HepG2 (cell line): ENCODE data around the gene MED25. TPM values are rescaled to one million over a fixed set of nuclear protein-coding genes. Genes with fewer than 3 reads are reported as not detected.

Experiments used
- BCL6 ChIP-seq: IDR thresholded peaks from 2 replicates; pipeline ENCODE4 v1.6.1; 2016; ENCODE audit warnings: missing genetic modification reagents, missing compliant biosample characterization
- EP300 ChIP-seq, 3 experiments: sonication (generic) in 1 of 3; formaldehyde crosslinking in 1 of 3; IDR thresholded peaks; 2 replicates each; pipeline versions ENCODE4 v1.5.1 to v1.6.1; 2011 to 2020; ENCODE audit warnings: low read depth in 2 of 3, low read length in 2 of 3, borderline replicate concordance in 1 of 3, improper control_type of control experiment in 1 of 3, mild to moderate bottlenecking in 1 of 3, missing genetic modification reagents in 1 of 3, moderate library complexity in 1 of 3
- ERF ChIP-seq: IDR thresholded peaks from 2 replicates; pipeline ENCODE4 v1.6.1; 2018; ENCODE audit warnings: missing biosample characterization, missing genetic modification reagents
- FOXO1 ChIP-seq: sonication (generic); formaldehyde crosslinking; IDR thresholded peaks from 2 replicates; pipeline ENCODE4 v1.4.0; 2020; ENCODE audit warnings: missing genetic modification reagents
- HNRNPUL1 ChIP-seq: fragments of 200-400 bp; formaldehyde crosslinking; IDR thresholded peaks from 2 replicates; pipeline ENCODE4 v1.6.1; 2017; ENCODE audit warnings: low read depth, mild to moderate bottlenecking, low read length, moderate library complexity
- TBX3 ChIP-seq: fragments of 450-650 bp; IDR thresholded peaks from 2 replicates; pipeline ENCODE4 v1.6.1; 2017; ENCODE audit warnings: antibody characterized with exemption, mild to moderate bottlenecking, inconsistent platforms, borderline replicate concordance
- ZBTB7B ChIP-seq: sonication (generic); formaldehyde crosslinking; IDR thresholded peaks from 2 replicates; pipeline ENCODE4 v1.4.0; 2020; ENCODE audit warnings: missing genetic modification reagents
- ZFP36L1 ChIP-seq: sonication (generic); formaldehyde crosslinking; IDR thresholded peaks from 2 replicates; pipeline ENCODE4 v1.8.0; 2022; ENCODE audit warnings: mild to moderate bottlenecking, missing genetic modification reagents, moderate library complexity
- ZFY ChIP-seq: sonication (generic); formaldehyde crosslinking; IDR thresholded peaks from 2 replicates; pipeline ENCODE4 v1.4.0; 2020; ENCODE audit warnings: missing genetic modification reagents
- ZNF546 ChIP-seq: sonication (generic); formaldehyde crosslinking; conservative IDR thresholded peaks from 2 replicates; pipeline ENCODE4 v1.8.1; 2023; ENCODE audit warnings: mild to moderate bottlenecking, missing genetic modification reagents
- ZNF558 ChIP-seq: sonication (generic); formaldehyde crosslinking; IDR thresholded peaks from 2 replicates; pipeline ENCODE4 v1.9.0; 2022; ENCODE audit warnings: mild to moderate bottlenecking, missing genetic modification reagents, borderline replicate concordance
- ZNF660 ChIP-seq: sonication (generic); formaldehyde crosslinking; IDR thresholded peaks from 2 replicates; pipeline ENCODE4 v1.5.1; 2020; ENCODE audit warnings: mild to moderate bottlenecking, low read depth, missing genetic modification reagents, borderline replicate concordance
- ZNF687 ChIP-seq: sonication (generic); formaldehyde crosslinking; IDR thresholded peaks from 2 replicates; pipeline ENCODE4 v1.5.1; 2020; ENCODE audit warnings: mild to moderate bottlenecking, missing genetic modification reagents, moderate library complexity
- polyA plus RNA-seq, 8 experiments: library from polyadenylated mRNA; depleted of rRNA in 3 of 8; stranded (reverse) in 7 of 8; unstranded in 1 of 8; fragments of >200 nt; fragmentation: Illumina TruSeq in 4 of 8; extraction: Trizol in 4 of 8; gene quantifications; 2 replicates each; pipeline versions ENCODE4 v1.2.1 to v1.2.3, GENCODE V29; 2011 to 2016; ENCODE audit warnings: low read depth in 4 of 8, missing spikeins in 1 of 8, mixed read lengths in 1 of 8; ENCODE audit not compliant: insufficient read depth in 1 of 8
- total RNA-seq, 5 experiments: library from RNA; depleted of rRNA; stranded (reverse); fragments of >200 nt; fragmentation: Illumina TruSeq; extraction: Trizol; gene quantifications; 2 replicates each; pipeline ENCODE4 v1.2.3, GENCODE V29; 2016; ENCODE audit warnings: low read depth in 1 of 5
- TF ChIP-seq, protein P1 (sequence below): sonication (generic); formaldehyde crosslinking; IDR thresholded peaks from 2 replicates; pipeline ENCODE4 v1.4.0; 2020; ENCODE audit warnings: missing genetic modification reagents
- TF ChIP-seq, protein P2 (sequence below): IDR thresholded peaks from 2 replicates; pipeline ENCODE4 v1.6.1; 2016; ENCODE audit warnings: low read depth, control low read depth
- TF ChIP-seq, protein P3 (sequence below): sonication (generic); formaldehyde crosslinking; IDR thresholded peaks from 2 replicates; pipeline ENCODE4 v1.4.0; 2020; ENCODE audit warnings: missing genetic modification reagents, borderline replicate concordance

Gene MED25
- total and polyA plus RNA-seq, 2 of the 13 experiments (the other 11 are each of a cell fraction or from before 2014, with no cell fraction given), result 11.1 to 15.1 TPM

- TF ChIP-seq, protein P1, sequence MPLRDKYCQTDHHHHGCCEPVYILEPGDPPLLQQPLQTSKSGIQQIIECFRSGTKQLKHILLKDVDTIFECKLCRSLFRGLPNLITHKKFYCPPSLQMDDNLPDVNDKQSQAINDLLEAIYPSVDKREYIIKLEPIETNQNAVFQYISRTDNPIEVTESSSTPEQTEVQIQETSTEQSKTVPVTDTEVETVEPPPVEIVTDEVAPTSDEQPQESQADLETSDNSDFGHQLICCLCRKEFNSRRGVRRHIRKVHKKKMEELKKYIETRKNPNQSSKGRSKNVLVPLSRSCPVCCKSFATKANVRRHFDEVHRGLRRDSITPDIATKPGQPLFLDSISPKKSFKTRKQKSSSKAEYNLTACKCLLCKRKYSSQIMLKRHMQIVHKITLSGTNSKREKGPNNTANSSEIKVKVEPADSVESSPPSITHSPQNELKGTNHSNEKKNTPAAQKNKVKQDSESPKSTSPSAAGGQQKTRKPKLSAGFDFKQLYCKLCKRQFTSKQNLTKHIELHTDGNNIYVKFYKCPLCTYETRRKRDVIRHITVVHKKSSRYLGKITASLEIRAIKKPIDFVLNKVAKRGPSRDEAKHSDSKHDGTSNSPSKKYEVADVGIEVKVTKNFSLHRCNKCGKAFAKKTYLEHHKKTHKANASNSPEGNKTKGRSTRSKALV, result peak; percentile 72; the same call in 1 of the 2 replicates
- TF ChIP-seq ZNF558 (CRISPR knock-in tag) (no peak), ZNF546 (CRISPR knock-in tag) (no peak; the same call in 1 of the 2 replicates), ERF (peak; percentile 86), TBX3 (no peak), ZNF660 (CRISPR knock-in tag) (0 out of 2 replicates have a peak, but pooled peaks have one; percentile 59), BCL6 (CRISPR knock-in tag) (peak; percentile 52), ZNF687 (CRISPR knock-in tag) (peak; percentile 92), EP300 (IDR thresholded peaks at IDR 0.05; ENCODE audit: low read depth in 2 of 2, low read length in 2 of 2) (peak; percentile 13 to 43; a peak in 1 of 4 replicates), EP300 (CRISPR knock-in tag; IDR thresholded peaks at IDR 0.05; ENCODE audit: borderline replicate concordance) (no peak), ZBTB7B (CRISPR knock-in tag) (0 out of 2 replicates have a peak, but pooled peaks have one; percentile 14), HNRNPUL1 (no peak), ZFP36L1 (CRISPR knock-in tag) (no peak), FOXO1 (0 out of 2 replicates have a peak, but pooled peaks have one; percentile 11), ZFY (CRISPR knock-in tag) (peak; percentile 77)
- TF ChIP-seq, protein P2, sequence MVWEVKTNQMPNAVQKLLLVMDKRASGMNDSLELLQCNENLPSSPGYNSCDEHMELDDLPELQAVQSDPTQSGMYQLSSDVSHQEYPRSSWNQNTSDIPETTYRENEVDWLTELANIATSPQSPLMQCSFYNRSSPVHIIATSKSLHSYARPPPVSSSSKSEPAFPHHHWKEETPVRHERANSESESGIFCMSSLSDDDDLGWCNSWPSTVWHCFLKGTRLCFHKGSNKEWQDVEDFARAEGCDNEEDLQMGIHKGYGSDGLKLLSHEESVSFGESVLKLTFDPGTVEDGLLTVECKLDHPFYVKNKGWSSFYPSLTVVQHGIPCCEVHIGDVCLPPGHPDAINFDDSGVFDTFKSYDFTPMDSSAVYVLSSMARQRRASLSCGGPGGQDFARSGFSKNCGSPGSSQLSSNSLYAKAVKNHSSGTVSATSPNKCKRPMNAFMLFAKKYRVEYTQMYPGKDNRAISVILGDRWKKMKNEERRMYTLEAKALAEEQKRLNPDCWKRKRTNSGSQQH (CRISPR knock-in tag), result no peak
- TF ChIP-seq, protein P3, sequence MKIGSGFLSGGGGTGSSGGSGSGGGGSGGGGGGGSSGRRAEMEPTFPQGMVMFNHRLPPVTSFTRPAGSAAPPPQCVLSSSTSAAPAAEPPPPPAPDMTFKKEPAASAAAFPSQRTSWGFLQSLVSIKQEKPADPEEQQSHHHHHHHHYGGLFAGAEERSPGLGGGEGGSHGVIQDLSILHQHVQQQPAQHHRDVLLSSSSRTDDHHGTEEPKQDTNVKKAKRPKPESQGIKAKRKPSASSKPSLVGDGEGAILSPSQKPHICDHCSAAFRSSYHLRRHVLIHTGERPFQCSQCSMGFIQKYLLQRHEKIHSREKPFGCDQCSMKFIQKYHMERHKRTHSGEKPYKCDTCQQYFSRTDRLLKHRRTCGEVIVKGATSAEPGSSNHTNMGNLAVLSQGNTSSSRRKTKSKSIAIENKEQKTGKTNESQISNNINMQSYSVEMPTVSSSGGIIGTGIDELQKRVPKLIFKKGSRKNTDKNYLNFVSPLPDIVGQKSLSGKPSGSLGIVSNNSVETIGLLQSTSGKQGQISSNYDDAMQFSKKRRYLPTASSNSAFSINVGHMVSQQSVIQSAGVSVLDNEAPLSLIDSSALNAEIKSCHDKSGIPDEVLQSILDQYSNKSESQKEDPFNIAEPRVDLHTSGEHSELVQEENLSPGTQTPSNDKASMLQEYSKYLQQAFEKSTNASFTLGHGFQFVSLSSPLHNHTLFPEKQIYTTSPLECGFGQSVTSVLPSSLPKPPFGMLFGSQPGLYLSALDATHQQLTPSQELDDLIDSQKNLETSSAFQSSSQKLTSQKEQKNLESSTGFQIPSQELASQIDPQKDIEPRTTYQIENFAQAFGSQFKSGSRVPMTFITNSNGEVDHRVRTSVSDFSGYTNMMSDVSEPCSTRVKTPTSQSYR (CRISPR knock-in tag), result peak; percentile 59; the same call in 1 of the 2 replicates
Observed at GRCh38 chr19:49866933-49867782, 49.1 kb downstream of the MED25 start, which contains the start of gene PNKP (continued).
